ENCODE data around the gene CAMTA1.

DNA sequence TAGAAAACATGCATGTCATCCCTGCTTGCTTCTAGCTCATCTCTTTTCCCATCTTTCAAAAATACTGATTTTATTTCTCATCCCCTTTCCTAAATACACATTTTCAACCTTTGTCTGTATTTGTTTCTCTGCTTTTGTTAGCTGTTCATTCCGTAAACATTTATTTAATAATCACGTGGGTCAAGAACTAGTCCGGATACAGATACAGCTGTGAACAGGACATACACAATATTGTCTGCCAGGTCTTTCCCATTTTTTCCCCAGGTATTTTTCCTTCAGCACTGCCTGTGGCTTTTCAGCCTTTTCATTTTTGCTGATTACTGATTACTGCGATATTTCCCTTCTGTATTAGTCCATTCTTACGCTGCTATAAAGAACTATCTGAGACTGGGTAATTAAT lies 1004.6 kb downstream of the CAMTA1 start:
- TF ChIP-seq, protein P1, sequence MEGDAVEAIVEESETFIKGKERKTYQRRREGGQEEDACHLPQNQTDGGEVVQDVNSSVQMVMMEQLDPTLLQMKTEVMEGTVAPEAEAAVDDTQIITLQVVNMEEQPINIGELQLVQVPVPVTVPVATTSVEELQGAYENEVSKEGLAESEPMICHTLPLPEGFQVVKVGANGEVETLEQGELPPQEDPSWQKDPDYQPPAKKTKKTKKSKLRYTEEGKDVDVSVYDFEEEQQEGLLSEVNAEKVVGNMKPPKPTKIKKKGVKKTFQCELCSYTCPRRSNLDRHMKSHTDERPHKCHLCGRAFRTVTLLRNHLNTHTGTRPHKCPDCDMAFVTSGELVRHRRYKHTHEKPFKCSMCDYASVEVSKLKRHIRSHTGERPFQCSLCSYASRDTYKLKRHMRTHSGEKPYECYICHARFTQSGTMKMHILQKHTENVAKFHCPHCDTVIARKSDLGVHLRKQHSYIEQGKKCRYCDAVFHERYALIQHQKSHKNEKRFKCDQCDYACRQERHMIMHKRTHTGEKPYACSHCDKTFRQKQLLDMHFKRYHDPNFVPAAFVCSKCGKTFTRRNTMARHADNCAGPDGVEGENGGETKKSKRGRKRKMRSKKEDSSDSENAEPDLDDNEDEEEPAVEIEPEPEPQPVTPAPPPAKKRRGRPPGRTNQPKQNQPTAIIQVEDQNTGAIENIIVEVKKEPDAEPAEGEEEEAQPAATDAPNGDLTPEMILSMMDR (IDR thresholded peaks at IDR 0.05): no peak
- no peak for TF ChIP-seq EZH2 (IDR thresholded peaks at IDR 0.05)

Measured in neural progenitor cell (in vitro differentiated cells).